PFSK-1 (cell line): ENCODE measurements around the gene GNB1.

ENCODE experiments used
- POLR2AphosphoS5 ChIP-seq: IDR thresholded peaks from 2 replicates; pipeline ENCODE4 v1.6.1; 2012; ENCODE audit warnings: low read depth, mild to moderate bottlenecking, control low read depth, low read length, moderate library complexity
- TAF1 ChIP-seq: IDR thresholded peaks from 2 replicates; pipeline ENCODE4 v1.6.1; 2012; ENCODE audit warnings: low read length, control low read depth, borderline replicate concordance; ENCODE audit not compliant: insufficient read depth

GRCh38 chr1:1917304-1917976 is 26.6 kb upstream of the GNB1 start:
- TF ChIP-seq POLR2AphosphoS5: no peak
- TF ChIP-seq TAF1: no peak
